SK-N-MC (cell line): ENCODE measurements around the gene GALM.

Source experiments
- EZH2 ChIP-seq: fragments of 200-600 bp; sonication (generic); IDR thresholded peaks from one replicate; pipeline ENCODE4 v1.6.1; 2017; ENCODE audit warnings: antibody characterized with exemption
- POLR2AphosphoS5 ChIP-seq: IDR thresholded peaks from 2 replicates; pipeline ENCODE4 v1.6.1; 2012; ENCODE audit warnings: mild to moderate bottlenecking, low read depth, low read length, borderline replicate concordance

GRCh38 chr2:38671303-38671702 lies 5.4 kb downstream of the GALM start:
- no peak for TF ChIP-seq POLR2AphosphoS5
- no peak for TF ChIP-seq EZH2
